NB4 (cell line): ENCODE measurements around the gene FIG4.
"Not testable (repeated sequence)": the region's sequence is repeated elsewhere in the genome, so short reads cannot be mapped to it uniquely, and the experiment has no call there.

Experiments used
- MYC ChIP-seq: IDR thresholded peaks from 2 replicates; pipeline ENCODE4 v1.6.1; 2011; ENCODE audit warnings: low read depth, low read length
- POLR2A ChIP-seq: IDR thresholded peaks from 2 replicates; pipeline ENCODE4 v1.6.1; 2011; ENCODE audit warnings: mild to moderate bottlenecking; ENCODE audit not compliant: insufficient read length; ENCODE audit errors: extremely low read depth
- TF ChIP-seq, protein P1 (sequence below): IDR thresholded peaks from one replicate; pipeline ENCODE4 v1.5.1; 2012; ENCODE audit warnings: low read depth, low read length

DNA sequence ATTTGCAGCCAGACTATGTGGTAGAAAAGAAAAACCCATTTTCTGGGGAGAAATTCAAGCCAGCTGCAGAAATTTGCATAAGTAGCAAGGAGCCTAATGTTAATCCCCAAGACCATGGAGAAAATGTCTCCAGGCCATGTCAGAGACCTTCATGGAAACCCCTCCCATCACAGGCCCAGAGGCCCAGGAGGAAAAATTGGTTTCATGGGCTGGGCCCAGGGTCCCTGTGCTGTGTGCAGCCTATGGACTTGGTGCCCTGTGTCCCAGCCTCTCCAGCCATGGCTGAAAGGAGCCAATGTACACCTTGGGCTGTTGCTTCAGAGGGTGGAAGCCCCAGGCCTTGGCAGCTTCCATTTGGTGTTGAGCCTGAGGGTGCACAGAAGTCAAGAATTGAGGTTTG is 140.3 kb downstream of the FIG4 start:
- TF ChIP-seq, protein P1, sequence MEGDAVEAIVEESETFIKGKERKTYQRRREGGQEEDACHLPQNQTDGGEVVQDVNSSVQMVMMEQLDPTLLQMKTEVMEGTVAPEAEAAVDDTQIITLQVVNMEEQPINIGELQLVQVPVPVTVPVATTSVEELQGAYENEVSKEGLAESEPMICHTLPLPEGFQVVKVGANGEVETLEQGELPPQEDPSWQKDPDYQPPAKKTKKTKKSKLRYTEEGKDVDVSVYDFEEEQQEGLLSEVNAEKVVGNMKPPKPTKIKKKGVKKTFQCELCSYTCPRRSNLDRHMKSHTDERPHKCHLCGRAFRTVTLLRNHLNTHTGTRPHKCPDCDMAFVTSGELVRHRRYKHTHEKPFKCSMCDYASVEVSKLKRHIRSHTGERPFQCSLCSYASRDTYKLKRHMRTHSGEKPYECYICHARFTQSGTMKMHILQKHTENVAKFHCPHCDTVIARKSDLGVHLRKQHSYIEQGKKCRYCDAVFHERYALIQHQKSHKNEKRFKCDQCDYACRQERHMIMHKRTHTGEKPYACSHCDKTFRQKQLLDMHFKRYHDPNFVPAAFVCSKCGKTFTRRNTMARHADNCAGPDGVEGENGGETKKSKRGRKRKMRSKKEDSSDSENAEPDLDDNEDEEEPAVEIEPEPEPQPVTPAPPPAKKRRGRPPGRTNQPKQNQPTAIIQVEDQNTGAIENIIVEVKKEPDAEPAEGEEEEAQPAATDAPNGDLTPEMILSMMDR, result not testable (repeated sequence)
- TF ChIP-seq POLR2A, MYC: not testable (repeated sequence)
